Measurements from ENCODE around the gene ACOXL. TPM values are rescaled to one million over a fixed set of nuclear protein-coding genes. Genes with fewer than 3 reads are reported as not detected.

Gene ACOXL
- total RNA-seq, 2 experiments from 2014 or later = 0.14 to 0.56 TPM

- DNase-seq (no peak), ATAC-seq (no peak)
- H3K36me3 Mint-ChIP-seq (ENCODE audit: low read depth) = no peaks in the 10 kb centered on the region
- no peak overlapping the region for H3K27ac Mint-ChIP-seq
- ChIA-PET CTCF (interaction anchor here (1.0 kb wide), 1 partner anchor 168 kb away, joined by 3 read pairs; no protein-coding TSS in a partner anchor), POLR2A (no interaction called here)
- no peaks in the 10 kb centered on the region for H3K27me3 Mint-ChIP-seq
- no peaks in the 10 kb centered on the region for H3K4me1 Mint-ChIP-seq (ENCODE audit: low read depth)
- no peak overlapping the region for H3K4me3 Mint-ChIP-seq
- no peaks in the 10 kb centered on the region for H3K9me3 Mint-ChIP-seq
- TF ChIP-seq CTCF (IDR thresholded peaks at IDR 0.05) = no peak
- intact Hi-C loops (cut with micrococcal nuclease) = no loop called here
These were observed 248.1 kb downstream of the ACOXL start for GRCh38 chr2:110980339-110981062.

GRCh38 chr2:110983133-110983532, 250.8 kb downstream of the ACOXL start:
- Mint-ChIP-seq H3K27ac (no peak overlapping the region), H3K4me3 (no peak overlapping the region), H3K36me3 (ENCODE audit: low read depth) (no peaks in the 10 kb centered on the region), H3K9me3 (no peaks in the 10 kb centered on the region), H3K4me1 (ENCODE audit: low read depth) (no peaks in the 10 kb centered on the region), H3K27me3 (no peaks in the 10 kb centered on the region)
- POLR2A ChIA-PET = no interaction called here
- CTCF ChIA-PET = no interaction called here
- intact Hi-C loops (cut with micrococcal nuclease) = no loop called here
- no peak for TF ChIP-seq CTCF (IDR thresholded peaks at IDR 0.05)
- no peak for ATAC-seq
- DNase-seq = no peak

GRCh38 chr2:110984694-110985490, 252.5 kb downstream of the ACOXL start:
- intact Hi-C loops (cut with micrococcal nuclease) = no loop called here
- TF ChIP-seq CTCF (IDR thresholded peaks at IDR 0.05) = no peak
- peaks cover 3% of the 10 kb centered on the region for H3K9me3 Mint-ChIP-seq
- H3K4me1 Mint-ChIP-seq (ENCODE audit: low read depth) = no peaks in the 10 kb centered on the region
- DNase-seq (no peak), ATAC-seq (no peak)
- no peaks in the 10 kb centered on the region for H3K36me3 Mint-ChIP-seq (ENCODE audit: low read depth)
- H3K27me3 Mint-ChIP-seq = peaks cover 1% of the 10 kb centered on the region
- POLR2A ChIA-PET = no interaction called here
- no peak overlapping the region for H3K27ac Mint-ChIP-seq
- H3K4me3 Mint-ChIP-seq = no peak overlapping the region
- CTCF ChIA-PET = no interaction called here

- peaks cover 1% of the 10 kb centered on the region for H3K27me3 Mint-ChIP-seq
- H3K27ac Mint-ChIP-seq = no peak overlapping the region
- H3K36me3 Mint-ChIP-seq (ENCODE audit: low read depth) = no peaks in the 10 kb centered on the region
- DNase-seq = no peak
- intact Hi-C loops (cut with micrococcal nuclease) = no loop called here
- TF ChIP-seq CTCF (IDR thresholded peaks at IDR 0.05) = no peak
- CTCF ChIA-PET = no interaction called here
- H3K9me3 Mint-ChIP-seq = peaks cover 9% of the 10 kb centered on the region
- POLR2A ChIA-PET = no interaction called here
- H3K4me3 Mint-ChIP-seq = no peak overlapping the region
- no peak for ATAC-seq
- H3K4me1 Mint-ChIP-seq (ENCODE audit: low read depth) = peaks cover 18% of the 10 kb centered on the region
These were observed 258.1 kb downstream of the ACOXL start for GRCh38 chr2:110990440-110990839.

GRCh38 chr2:110991911-110992310, 259.5 kb downstream of the ACOXL start:
- intact Hi-C loops (cut with micrococcal nuclease) = no loop called here
- ATAC-seq = no peak

More at GRCh38 chr2:110991911-110992310, 259.5 kb downstream of the ACOXL start:
- Mint-ChIP-seq H3K27ac (no peak overlapping the region), H3K4me3 (no peak overlapping the region), H3K4me1 (ENCODE audit: low read depth) (peaks cover 18% of the 10 kb centered on the region), H3K27me3 (peaks cover 1% of the 10 kb centered on the region), H3K36me3 (ENCODE audit: low read depth) (no peaks in the 10 kb centered on the region), H3K9me3 (peaks cover 9% of the 10 kb centered on the region)
- TF ChIP-seq CTCF (IDR thresholded peaks at IDR 0.05) = no peak
- ChIA-PET POLR2A (no interaction called here), CTCF (no interaction called here)
- DNase-seq = no peak

Data from activated CD8-positive, alpha-beta T cell treated with anti-CD3 and anti-CD28 coated beads for 36 hours (primary cell).